BJ (cell line): ENCODE results near the gene SLC25A45. TPM values are rescaled to one million over a fixed set of nuclear protein-coding genes. Genes with fewer than 3 reads are reported as not detected.

ENCODE experiments used
- CTCF ChIA-PET: fragments of 350-600 bp; formaldehyde crosslinking; extraction: SDS; loops from one replicate; lab custom pipeline; 2021; ENCODE audit warnings: antibody characterized with exemption, inconsistent platforms; lab: Yijun Ruan, JAX
- POLR2A ChIA-PET: fragments of 300-600 bp; sonication (Branson Sonifier 250); formaldehyde crosslinking; extraction: SDS; loops from one replicate; lab custom pipeline; 2021; ENCODE audit warnings: antibody characterized with exemption; lab: Charles Lee
- DNase-seq: peaks from one replicate; pipeline ENCODE4 v3.0.0-alpha.2; 2011; ENCODE audit warnings: low read depth
- H3K27me3 ChIP-seq: 2 replicates; pipeline ENCODE4 v1.6.0; 2011; ENCODE audit warnings: low read length; ENCODE audit not compliant: control insufficient read depth, insufficient read depth
- H3K36me3 ChIP-seq: 2 replicates; pipeline ENCODE4 v1.5.1; 2011; ENCODE audit warnings: low read length; ENCODE audit not compliant: control insufficient read depth, insufficient read depth
- H3K4me3 ChIP-seq: 2 replicates; pipeline ENCODE4 v1.5.1; 2011; ENCODE audit warnings: low read depth, mild to moderate bottlenecking, control low read depth, low read length
- CTCF ChIP-seq: IDR thresholded peaks from 2 replicates; pipeline ENCODE4 v1.5.1; 2011; ENCODE audit warnings: low read depth, mild to moderate bottlenecking, control low read depth, inconsistent platforms, low read length, moderate library complexity; ENCODE audit not compliant: insufficient read depth
- polyA plus RNA-seq: library from polyadenylated mRNA; depleted of rRNA; stranded (reverse); fragments of >200 nt; gene quantifications from 2 replicates; pipeline ENCODE4 v1.2.3, GENCODE V29; 2011; rRNA removed

Gene SLC25A45
- polyA plus RNA-seq, 1 experiment, result 2.1 TPM

DNA sequence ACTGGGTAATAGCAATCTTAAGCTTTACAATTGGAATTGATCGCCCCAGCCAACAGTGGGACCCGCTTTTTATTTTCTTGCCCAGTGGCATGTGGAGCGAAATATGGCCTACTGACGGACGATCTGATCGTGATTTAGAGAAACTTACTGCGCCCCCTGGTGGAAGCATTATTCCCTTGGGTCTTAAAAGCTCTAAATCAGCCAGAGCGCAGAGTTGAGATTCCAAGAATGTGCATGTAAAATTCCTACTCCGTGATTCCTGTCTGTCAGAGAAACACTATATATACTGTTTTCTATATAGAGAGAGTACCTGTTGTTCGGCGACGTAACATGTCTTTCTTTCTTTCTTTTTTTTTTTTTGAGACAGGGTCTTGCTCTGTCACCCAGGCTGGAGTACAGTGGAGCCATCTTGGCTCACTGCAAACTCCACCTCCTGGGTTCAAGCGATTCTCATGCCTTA is 52.5 kb downstream of the SLC25A45 start:
- TF ChIP-seq CTCF, result peak; percentile 71
- Histone ChIP-seq H3K36me3 (no peaks in the 10 kb centered on the region), H3K4me3 (no peak overlapping the region), H3K27me3 (no peaks in the 10 kb centered on the region)
- no peak for DNase-seq
- ChIA-PET CTCF (interaction anchor here (0.6 to 9.6 kb wide), 23 partner anchors 9 to 473 kb away, joined by 3 to 150 read pairs (median 4); partner anchors contain the start of genes CDC42EP2 and POLA2), POLR2A (interaction anchor here (0.6 to 1.0 kb wide), 5 partner anchors 14 to 172 kb away, joined by 3 to 34 read pairs (median 3); no protein-coding TSS in a partner anchor)

DNA sequence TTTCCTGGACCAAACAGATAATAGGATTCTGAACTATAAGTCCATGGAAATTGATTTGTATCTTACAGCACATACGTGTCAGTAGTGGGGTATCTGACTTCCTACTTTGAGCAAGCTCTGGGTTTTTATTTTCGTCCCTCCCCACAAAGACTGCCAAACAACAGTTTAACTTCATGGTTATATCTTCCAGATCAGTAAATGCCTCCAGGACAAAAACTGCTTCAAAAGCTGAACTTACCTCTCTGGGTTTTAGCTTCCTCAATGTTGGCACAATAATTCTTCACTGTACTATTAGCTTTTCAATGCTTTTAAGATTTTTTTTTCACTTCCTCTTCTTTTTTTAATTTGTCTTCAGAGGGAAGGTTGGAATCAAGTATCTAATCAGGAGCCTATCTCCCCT is 53.0 kb downstream of the SLC25A45 start:
- ChIA-PET CTCF (interaction anchor here (0.6 to 9.6 kb wide), 23 partner anchors 9 to 473 kb away, joined by 3 to 150 read pairs (median 4); partner anchors contain the start of genes CDC42EP2 and POLA2), POLR2A (interaction anchor here (0.6 to 1.0 kb wide), 5 partner anchors 14 to 173 kb away, joined by 3 to 34 read pairs (median 3); no protein-coding TSS in a partner anchor)

GRCh38 chr11:65327021-65327420 is 55.4 kb downstream of the SLC25A45 start:
- POLR2A ChIA-PET, result no interaction called here
- no peak overlapping the region for H3K4me3 ChIP-seq
- no peak for DNase-seq
- peaks cover 2% of the 10 kb centered on the region for H3K36me3 ChIP-seq
- CTCF ChIA-PET, result interaction anchor here (1.3 to 9.6 kb wide), 2 partner anchors 11 to 52 kb away, joined by 4 to 145 read pairs; partner anchors contain the start of gene CDC42EP2
- H3K27me3 ChIP-seq, result no peaks in the 10 kb centered on the region
- no peak for TF ChIP-seq CTCF

More for the DNA sequence above, 53.0 kb downstream of the SLC25A45 start:
- H3K4me3 ChIP-seq, result no peak overlapping the region
- H3K27me3 ChIP-seq, result no peaks in the 10 kb centered on the region
- TF ChIP-seq CTCF, result no peak
- DNase-seq, result no peak
- H3K36me3 ChIP-seq, result no peaks in the 10 kb centered on the region

DNA sequence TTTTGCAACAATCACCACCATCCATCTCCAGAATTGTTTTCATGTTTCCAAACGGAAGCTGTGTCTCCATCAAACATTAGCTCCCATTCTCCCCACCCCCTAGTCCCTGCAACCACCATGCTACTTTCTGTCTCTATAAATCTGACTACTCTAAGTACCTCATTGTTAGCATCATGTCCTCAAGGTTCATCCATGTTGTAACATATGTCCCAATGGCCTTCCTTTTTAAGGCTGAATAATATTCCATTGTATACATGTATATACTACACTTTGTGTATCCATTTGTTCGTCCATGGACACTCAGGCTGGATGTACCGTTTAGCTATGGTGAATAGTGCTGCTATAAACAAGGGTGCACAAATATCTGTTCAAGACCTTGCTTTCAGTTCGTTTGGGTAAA is 57.0 kb downstream of the SLC25A45 start:
- Histone ChIP-seq H3K36me3 (peaks cover 18% of the 10 kb centered on the region), H3K4me3 (no peak overlapping the region), H3K27me3 (no peaks in the 10 kb centered on the region)
- no peak for TF ChIP-seq CTCF
- ChIA-PET POLR2A (no interaction called here), CTCF (interaction anchor here (0.7 to 4.4 kb wide), 4 partner anchors 9 to 191 kb away, joined by 3 to 17 read pairs (median 9); partner anchors contain the start of genes CDC42EP2 and SYVN1)
- no peak for DNase-seq

Other genes starting within 250 kb of the SLC25A45 start
- 13.3 and 33.4 TPM in 2 replicates for gene SYVN1, start 248.1 kb downstream of the SLC25A45 start, polyA plus RNA-seq
- gene SPDYC, start 212.4 kb downstream of the SLC25A45 start, polyA plus RNA-seq, result not detected in 2 replicates
- 75.4 and 181 TPM in 2 replicates for gene CAPN1, start 200.7 kb downstream of the SLC25A45 start, polyA plus RNA-seq
- 11.8 and 14.5 TPM in 2 replicates for gene POLA2, start 120.7 kb downstream of the SLC25A45 start, polyA plus RNA-seq
- 11.7 and 23.2 TPM in 2 replicates for gene CDC42EP2, start 67.8 kb downstream of the SLC25A45 start, polyA plus RNA-seq
- gene DPF2, start 48.8 kb downstream of the SLC25A45 start, polyA plus RNA-seq, result 29.5 and 45.2 TPM in 2 replicates
- gene TIGD3, start 27.9 kb downstream of the SLC25A45 start, polyA plus RNA-seq, result 0.04 and 0.06 TPM in 2 replicates
- 15.0 and 21.6 TPM in 2 replicates for gene FRMD8, start 4.0 kb upstream of the SLC25A45 start, polyA plus RNA-seq
- 59.2 and 87.2 TPM in 2 replicates for gene NEAT1, start 40.2 kb upstream of the SLC25A45 start, polyA plus RNA-seq
- gene MALAT1, start 116.4 kb upstream of the SLC25A45 start, polyA plus RNA-seq, result 924 and 1,611 TPM in 2 replicates
- gene SCYL1, start 142.4 kb upstream of the SLC25A45 start, polyA plus RNA-seq, result 81.7 and 134 TPM in 2 replicates
- 37.9 and 77.7 TPM in 2 replicates for gene LTBP3, start 175.7 kb upstream of the SLC25A45 start, polyA plus RNA-seq
- 48.7 and 73.3 TPM in 2 replicates for gene ZNRD2, start 187.8 kb upstream of the SLC25A45 start, polyA plus RNA-seq
- gene FAM89B, start 189.9 kb upstream of the SLC25A45 start, polyA plus RNA-seq, result 38.2 and 56.9 TPM in 2 replicates
- gene EHBP1L1, start 193.4 kb upstream of the SLC25A45 start, polyA plus RNA-seq, result 17.9 and 30.9 TPM in 2 replicates
- 0.06 and 0.07 TPM in 2 replicates for gene KCNK7, start 213.2 kb upstream of the SLC25A45 start, polyA plus RNA-seq
- gene MAP3K11, start 231.6 kb upstream of the SLC25A45 start, polyA plus RNA-seq, result 11.7 and 18.1 TPM in 2 replicates
- 9.8 and 19.7 TPM in 2 replicates for gene PCNX3, start 233.1 kb upstream of the SLC25A45 start, polyA plus RNA-seq